Left lung (tissue), 10 donors: Measurements from ENCODE around the gene TC2N. TPM values are rescaled to one million over a fixed set of nuclear protein-coding genes. Genes with fewer than 3 reads are reported as not detected.

Experiments used
- ATAC-seq: fragments of 200-7000 bp; cut with Tn5 transposase; one replicate; pipeline ENCODE4 v1.9.1; 2020; ENCODE audit warnings: moderate library complexity
- DNase-seq, 4 donors: peaks; one replicate each; pipeline ENCODE4 v3.0.0-alpha.2; 2013 to 2020
- H3K27ac ChIP-seq, 2 donors: fragments of 200-600 bp; sonication (generic) in 1 of 2; one replicate each; pipeline versions ENCODE4 v1.5.0 to v1.8.0; 2020 to 2021
- H3K27me3 ChIP-seq, 2 donors: fragments of 200-600 bp; sonication (generic) in 1 of 2; one replicate each; pipeline versions ENCODE4 v1.5.0 to v1.8.0; 2020 to 2021
- H3K36me3 ChIP-seq, 2 donors: fragments of 200-600 bp; sonication (generic) in 1 of 2; one replicate each; pipeline versions ENCODE4 v1.5.0 to v1.8.0; 2020 to 2021
- H3K4me1 ChIP-seq, 2 donors: fragments of 200-600 bp; one replicate each; pipeline ENCODE4 v1.8.0; 2021
- H3K4me3 ChIP-seq, 2 donors: fragments of 200-600 bp; sonication (generic) in 1 of 2; one replicate each; pipeline versions ENCODE4 v1.5.0 to v1.8.0; 2020 to 2021; ENCODE audit warnings: mild to moderate bottlenecking in 1 of 2
- H3K9me3 ChIP-seq, 2 donors: fragments of 200-600 bp; sonication (generic) in 1 of 2; one replicate each; pipeline versions ENCODE4 v1.5.0 to v1.8.0; 2020 to 2021
- intact Hi-C, 2 donors: fragments of 100-400 bp; cut with DNase I; formaldehyde crosslinking; loops; one replicate each; pipeline versions ENCODE4 v1.11.2 to v1.14.2; 2022
- polyA plus RNA-seq, 6 donors: library from polyadenylated mRNA; unstranded; fragments of 120-200 nt; gene quantifications; one replicate each; pipeline ENCODE4 v1.2.1, GENCODE V29; 2013; ENCODE audit not compliant: insufficient read length in 6 of 6
- total RNA-seq, 2 donors: library from RNA; stranded (reverse); fragmentation: NEBNext Ultra II Directional; extraction: Animal tissue kit (Norgen Biotek cat#: 25700); gene quantifications; one replicate each; pipeline ENCODE4 v1.2.1, GENCODE V29; 2021
- TF ChIP-seq, protein P1 (sequence below), 2 donors: fragments of 200-600 bp; sonication (generic) in 1 of 2; IDR thresholded peaks; one replicate each; pipeline versions ENCODE4 v1.5.0 to v1.8.0; 2021; ENCODE audit warnings: antibody characterized with exemption in 2 of 2
- donor health status: DM: no; HTN: yes; CAD: no.
- donor health status: DM: no; HTN: no; CAD: no.

The TC2N gene
- total and polyA plus RNA-seq, 8 donors = 20.3 to 58.1 (median 29.7) TPM

GRCh38 chr14:91870890-91871289, 3.6 kb upstream of the TC2N start:
- DNase-seq = no peak
- H3K36me3 ChIP-seq = peaks cover 0 to 7% of the 10 kb centered on the region in 2 donors
- ATAC-seq = no peak
- intact Hi-C loops = no loop called here
- no peaks in the 10 kb centered on the region for H3K9me3 ChIP-seq
- H3K4me1 ChIP-seq = peaks cover 27 to 47% of the 10 kb centered on the region in 2 donors
- TF ChIP-seq, protein P1, sequence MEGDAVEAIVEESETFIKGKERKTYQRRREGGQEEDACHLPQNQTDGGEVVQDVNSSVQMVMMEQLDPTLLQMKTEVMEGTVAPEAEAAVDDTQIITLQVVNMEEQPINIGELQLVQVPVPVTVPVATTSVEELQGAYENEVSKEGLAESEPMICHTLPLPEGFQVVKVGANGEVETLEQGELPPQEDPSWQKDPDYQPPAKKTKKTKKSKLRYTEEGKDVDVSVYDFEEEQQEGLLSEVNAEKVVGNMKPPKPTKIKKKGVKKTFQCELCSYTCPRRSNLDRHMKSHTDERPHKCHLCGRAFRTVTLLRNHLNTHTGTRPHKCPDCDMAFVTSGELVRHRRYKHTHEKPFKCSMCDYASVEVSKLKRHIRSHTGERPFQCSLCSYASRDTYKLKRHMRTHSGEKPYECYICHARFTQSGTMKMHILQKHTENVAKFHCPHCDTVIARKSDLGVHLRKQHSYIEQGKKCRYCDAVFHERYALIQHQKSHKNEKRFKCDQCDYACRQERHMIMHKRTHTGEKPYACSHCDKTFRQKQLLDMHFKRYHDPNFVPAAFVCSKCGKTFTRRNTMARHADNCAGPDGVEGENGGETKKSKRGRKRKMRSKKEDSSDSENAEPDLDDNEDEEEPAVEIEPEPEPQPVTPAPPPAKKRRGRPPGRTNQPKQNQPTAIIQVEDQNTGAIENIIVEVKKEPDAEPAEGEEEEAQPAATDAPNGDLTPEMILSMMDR (IDR thresholded peaks at IDR 0.05) = no peak
- H3K27me3 ChIP-seq = no peaks in the 10 kb centered on the region
- peak overlapping the region in 1 of 2 donors; percentile 67 for H3K27ac ChIP-seq
- H3K4me3 ChIP-seq = no peak overlapping the region

DNA sequence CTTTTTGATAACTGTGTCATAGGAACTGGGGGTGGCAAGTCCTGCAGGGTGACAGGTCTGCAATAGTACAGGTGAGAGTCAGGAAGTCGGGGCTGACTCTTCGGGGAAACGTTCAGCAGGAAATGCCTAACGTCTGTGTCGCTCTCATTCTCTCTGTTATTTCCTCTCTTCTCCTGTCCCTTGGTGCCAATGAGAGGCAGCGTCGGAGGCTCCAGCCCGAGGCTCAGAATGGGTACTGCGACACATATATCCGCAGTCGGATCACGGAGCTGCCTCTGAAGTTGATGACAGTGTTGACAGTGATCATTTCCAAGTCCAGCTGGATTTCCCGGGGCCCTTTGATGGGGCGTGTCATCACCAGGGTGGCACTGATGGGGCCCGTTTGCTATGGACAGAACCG, 2.7 kb upstream of the TC2N start:
- peak; percentile 3 for ATAC-seq
- no peaks in the 10 kb centered on the region for H3K9me3 ChIP-seq
- TF ChIP-seq, protein P1 (IDR thresholded peaks at IDR 0.05) = no peak
- H3K27me3 ChIP-seq = no peaks in the 10 kb centered on the region
- peaks cover 0 to 7% of the 10 kb centered on the region in 2 donors for H3K36me3 ChIP-seq
- peaks cover 27 to 47% of the 10 kb centered on the region in 2 donors for H3K4me1 ChIP-seq
- intact Hi-C loops = no loop called here
- DNase-seq = peak in 1 of 4 donors; percentile 42
- no peak overlapping the region for H3K4me3 ChIP-seq
- peak overlapping the region in 1 of 2 donors; percentile 67 for H3K27ac ChIP-seq

GRCh38 chr14:91869556-91869955, 2.2 kb upstream of the TC2N start:
- H3K9me3 ChIP-seq = no peaks in the 10 kb centered on the region
- H3K36me3 ChIP-seq = peaks cover 0 to 7% of the 10 kb centered on the region in 2 donors
- no peak for ATAC-seq
- no peak overlapping the region for H3K4me3 ChIP-seq
- DNase-seq = no peak
- H3K27me3 ChIP-seq = no peaks in the 10 kb centered on the region
- TF ChIP-seq, protein P1 (IDR thresholded peaks at IDR 0.05) = no peak
- H3K27ac ChIP-seq = peak overlapping the region in 1 of 2 donors; percentile 67
- peaks cover 27 to 47% of the 10 kb centered on the region in 2 donors for H3K4me1 ChIP-seq
- intact Hi-C loops = no loop called here

DNA sequence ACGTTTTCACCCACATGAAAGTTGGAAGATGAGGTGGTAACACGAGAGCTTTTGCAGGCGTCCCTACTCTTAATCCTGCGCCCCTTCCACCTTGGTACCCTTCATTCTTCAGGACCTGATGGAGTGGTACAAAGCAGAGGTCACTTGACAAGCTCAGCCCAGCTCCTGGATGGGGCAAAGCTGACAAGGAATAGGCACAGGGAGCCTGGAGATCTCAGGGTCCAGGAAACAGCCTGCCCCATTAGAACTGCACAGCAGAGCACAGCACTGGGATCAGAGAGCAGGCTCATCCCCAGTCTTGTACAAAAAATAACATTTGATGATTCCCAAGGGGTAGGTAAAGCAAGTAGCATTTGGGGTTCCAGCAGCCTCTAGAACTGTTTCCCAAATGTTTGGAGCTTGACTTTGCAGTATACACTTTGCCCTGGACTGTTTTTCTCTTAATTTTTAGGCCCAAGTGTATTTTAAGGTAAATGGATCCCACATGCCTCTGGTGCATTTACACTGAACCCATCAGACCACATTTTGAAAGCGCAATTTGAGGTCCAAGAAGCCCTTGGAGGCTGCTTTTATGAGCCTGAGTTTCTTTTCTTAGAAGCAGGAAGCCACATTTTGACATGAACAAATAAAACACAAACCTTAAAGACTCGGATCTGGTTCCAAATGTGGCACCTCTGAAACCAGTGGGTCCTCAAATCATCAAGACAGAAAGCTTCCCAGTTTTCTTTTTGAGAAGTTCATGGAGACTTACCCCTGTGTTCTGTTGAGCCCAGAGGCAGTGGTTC, 633 bp downstream of the TC2N start:
- TF ChIP-seq, protein P1 (IDR thresholded peaks at IDR 0.05) = no peak
- Histone ChIP-seq H3K9me3 (no peaks in the 10 kb centered on the region), H3K4me3 (peak overlapping the region in 1 of 2 donors; percentile 25), H3K27ac (peak overlapping the region in 1 of 2 donors; percentile 41), H3K36me3 (peaks cover 0 to 7% of the 10 kb centered on the region in 2 donors), H3K4me1 (peaks cover 10 to 22% of the 10 kb centered on the region in 2 donors), H3K27me3 (no peaks in the 10 kb centered on the region)
- intact Hi-C loops = no loop called here
- no peak for DNase-seq
- no peak for ATAC-seq

DNA sequence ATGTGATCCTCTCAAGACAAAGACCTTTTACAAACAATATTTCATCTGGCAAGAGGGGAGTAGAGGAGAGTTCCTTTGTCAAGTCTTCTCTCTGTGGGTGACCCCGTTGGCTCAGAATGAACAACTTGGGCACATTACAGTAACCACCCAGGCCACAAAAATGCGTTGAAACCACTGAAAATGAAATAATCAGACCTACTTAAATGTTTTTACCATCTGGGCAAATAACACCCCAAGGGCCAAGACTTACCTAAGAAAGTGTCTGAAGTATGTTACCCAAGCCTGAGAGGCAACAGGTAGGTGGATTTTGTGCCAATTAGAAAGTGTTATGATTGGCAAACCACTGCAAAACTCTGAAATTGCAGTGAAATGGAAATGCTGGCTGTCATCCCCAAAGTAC, 1.3 kb downstream of the TC2N start:
- H3K27me3 ChIP-seq = no peaks in the 10 kb centered on the region
- TF ChIP-seq, protein P1 (IDR thresholded peaks at IDR 0.05) = no peak
- H3K4me3 ChIP-seq = peak overlapping the region in 1 of 2 donors; percentile 25
- ATAC-seq (peak; percentile 44), DNase-seq (no peak)
- peak overlapping the region in 1 of 2 donors; percentile 41 for H3K27ac ChIP-seq
- intact Hi-C loops = no loop called here
- no peaks in the 10 kb centered on the region for H3K9me3 ChIP-seq
- peaks cover 9 to 16% of the 10 kb centered on the region in 2 donors for H3K4me1 ChIP-seq
- H3K36me3 ChIP-seq = peaks cover 0 to 7% of the 10 kb centered on the region in 2 donors
